GM19193 (cell line): ENCODE measurements around the gene LACC1.

Source experiments
- POLR2A ChIP-seq: IDR thresholded peaks from 4 replicates; pipeline ENCODE4 v1.6.1; 2011; ENCODE audit not compliant: insufficient read depth, insufficient read length; ENCODE audit errors: extremely low read depth

The LACC1 gene

GRCh38 chr13:43915451-43915850, 35.7 kb downstream of the LACC1 start:
- TF ChIP-seq POLR2A: no peak

GRCh38 chr13:43916828-43917227, 37.1 kb downstream of the LACC1 start:
- no peak for TF ChIP-seq POLR2A

GRCh38 chr13:43918636-43919035, 38.9 kb downstream of the LACC1 start:
- TF ChIP-seq POLR2A: no peak

GRCh38 chr13:43920965-43921674, 41.4 kb downstream of the LACC1 start:
- no peak for TF ChIP-seq POLR2A

GRCh38 chr13:43924549-43925245, 45.0 kb downstream of the LACC1 start:
- no peak for TF ChIP-seq POLR2A

GRCh38 chr13:43929947-43930346, 50.2 kb downstream of the LACC1 start:
- no peak for TF ChIP-seq POLR2A

- TF ChIP-seq POLR2A: no peak
Measured at GRCh38 chr13:43933378-43933777, 53.7 kb downstream of the LACC1 start.

- no peak for TF ChIP-seq POLR2A
Measured at GRCh38 chr13:43934273-43934672, 54.6 kb downstream of the LACC1 start.

- no peak for TF ChIP-seq POLR2A
Measured at GRCh38 chr13:43935878-43936277, 56.2 kb downstream of the LACC1 start.

- no peak for TF ChIP-seq POLR2A
Measured at GRCh38 chr13:43936647-43937046, 56.9 kb downstream of the LACC1 start.

GRCh38 chr13:43937839-43938238, 58.1 kb downstream of the LACC1 start:
- TF ChIP-seq POLR2A: no peak

GRCh38 chr13:43938449-43938848, 58.7 kb downstream of the LACC1 start:
- TF ChIP-seq POLR2A: no peak

GRCh38 chr13:43939086-43939485, 59.4 kb downstream of the LACC1 start:
- TF ChIP-seq POLR2A: no peak

- no peak for TF ChIP-seq POLR2A
Measured at GRCh38 chr13:43942286-43942685, 62.6 kb downstream of the LACC1 start.
